A549 (cell line): ENCODE results near the gene FRS3. TPM values are rescaled to one million over a fixed set of nuclear protein-coding genes. Genes with fewer than 3 reads are reported as not detected.
A peak's percentile ranks its signal among the peaks of the same experiment; 100 is the strongest.

Source experiments
- ATAC-seq, 2 experiments: fragments of 200-7000 bp in 1 of 2; fragments of >200 bp in 1 of 2; cut with Nextera tagmentation in 1 of 2; cut with Tn5 transposase in 1 of 2; 3 replicates each; pipeline versions ENCODE4 v1.8.0 to v1.9.1; 2018 to 2020; ENCODE audit warnings: mild to moderate bottlenecking in 1 of 2, moderate library complexity in 1 of 2
- CTCF ChIA-PET: fragments of 300-600 bp; sonication (Branson Sonifier 250); formaldehyde crosslinking; extraction: SDS; loops from one replicate; lab custom pipeline; 2021; ENCODE audit warnings: antibody characterized with exemption, inconsistent platforms; lab: Yijun Ruan, JAX
- POLR2A ChIA-PET: fragments of 350-600 bp; formaldehyde crosslinking; extraction: SDS; loops from one replicate; lab custom pipeline; 2021; ENCODE audit warnings: antibody characterized with exemption, inconsistent platforms; lab: Yijun Ruan, JAX
- DNase-seq, 2 experiments: peaks; one replicate each; pipeline versions ENCODE4 v3.0.0 to v3.0.0-alpha.2; 2011 to 2016; ENCODE audit warnings: low read depth in 1 of 2, low spot score in 1 of 2
- FAIRE-seq: peaks from 2 replicates; lab custom pipeline; 2011; peaks lifted over from hg19 to GRCh38; lab: Jason Lieb, UNC
- H3K27ac ChIP-seq, 2 experiments: fragments of >200 bp; sonication (Bioruptor Twin); formaldehyde crosslinking; 3 replicates each; pipeline ENCODE4 v1.5.1; 2016 to 2017
- H3K4me1 ChIP-seq: fragments of >200 bp; sonication (Bioruptor Twin); formaldehyde crosslinking; 3 replicates; pipeline ENCODE4 v1.6.1; 2016
- H3K4me2 ChIP-seq: fragments of >200 bp; sonication (Bioruptor Twin); formaldehyde crosslinking; 3 replicates; pipeline ENCODE4 v1.6.1; 2016
- H3K4me3 ChIP-seq: fragments of >200 bp; sonication (Bioruptor Twin); formaldehyde crosslinking; 3 replicates; pipeline ENCODE4 v1.5.1; 2016
- H3K9me3 ChIP-seq: fragments of >200 bp; sonication (Bioruptor Twin); formaldehyde crosslinking; 3 replicates; pipeline ENCODE4 v1.6.1; 2016
- BHLHE40 ChIP-seq: IDR thresholded peaks from 2 replicates; pipeline ENCODE4 v1.6.1; 2012; ENCODE audit warnings: low read depth, low read length, inconsistent platforms
- CBX2 ChIP-seq: fragments of 200-600 bp; sonication (generic); IDR thresholded peaks from 2 replicates; pipeline ENCODE4 v1.6.1; 2016; ENCODE audit warnings: low read depth, mild to moderate bottlenecking, borderline replicate concordance
- CHD2 ChIP-seq: fragments of 150-350 bp; IDR thresholded peaks from 2 replicates; pipeline ENCODE4 v1.6.1; 2014; ENCODE audit warnings: low read length; ENCODE audit not compliant: partially characterized antibody
- EHMT2 ChIP-seq: fragments of 200-600 bp; sonication (generic); IDR thresholded peaks from 2 replicates; pipeline ENCODE4 v1.6.1; 2016; ENCODE audit warnings: antibody characterized with exemption, low read depth, mild to moderate bottlenecking, moderate library complexity
- HDAC2 ChIP-seq: fragments of 200-600 bp; sonication (generic); IDR thresholded peaks from 2 replicates; pipeline ENCODE4 v1.6.1; 2016
- HEYL ChIP-seq: fragments of 250-450 bp; sonication (Bioruptor Pico); IDR thresholded peaks from 2 replicates; pipeline ENCODE4 v1.8.0; 2021; ENCODE audit warnings: mild to moderate bottlenecking, moderate library complexity
- JUNB ChIP-seq: fragments of >200 bp; sonication (Bioruptor Twin); formaldehyde crosslinking; IDR thresholded peaks from 2 replicates; pipeline ENCODE4 v1.6.1; 2016
- KDM1A ChIP-seq: fragments of 200-600 bp; sonication (generic); IDR thresholded peaks from 2 replicates; pipeline ENCODE4 v1.6.1; 2016; ENCODE audit warnings: low read depth, mild to moderate bottlenecking
- MAFK ChIP-seq: fragments of 450-650 bp; IDR thresholded peaks from 2 replicates; pipeline ENCODE4 v1.6.1; 2014; ENCODE audit not compliant: partially characterized antibody
- NPAS2 ChIP-seq: fragments of 250-450 bp; sonication (Bioruptor Pico); IDR thresholded peaks from 2 replicates; pipeline ENCODE4 v1.8.0; 2022; ENCODE audit warnings: mild to moderate bottlenecking, moderate library complexity, borderline replicate concordance
- RFX5 ChIP-seq: fragments of 450-650 bp; IDR thresholded peaks from 2 replicates; pipeline ENCODE4 v1.7.1; 2014; ENCODE audit warnings: antibody characterized with exemption, mild to moderate bottlenecking, moderate library complexity
- RNF2 ChIP-seq: fragments of 200-600 bp; sonication (generic); IDR thresholded peaks from 2 replicates; pipeline ENCODE4 v1.6.1; 2016; ENCODE audit warnings: low read depth, mild to moderate bottlenecking, antibody characterized with exemption, moderate library complexity, borderline replicate concordance
- TP53 ChIP-seq: fragments of 250-450 bp; sonication (Bioruptor Pico); IDR thresholded peaks from 2 replicates; pipeline ENCODE4 v1.5.0; 2021; ENCODE audit warnings: mild to moderate bottlenecking, moderate library complexity
- ZC3H11A ChIP-seq: fragments of 450-650 bp; IDR thresholded peaks from 2 replicates; pipeline ENCODE4 v1.6.1; 2014; ENCODE audit warnings: antibody characterized with exemption, mild to moderate bottlenecking
- ZNF302 ChIP-seq: fragments of 250-450 bp; sonication (Bioruptor Pico); IDR thresholded peaks from 2 replicates; pipeline ENCODE4 v1.9.0; 2021; ENCODE audit warnings: inconsistent platforms, mild to moderate bottlenecking, moderate library complexity
- WGBS: methylation state at CpG from one replicate; pipeline ENCODE4 v1.1.6; 2017; ENCODE audit errors: missing lambda C conversion rate; 5-methylcytosine and 5-hydroxymethylcytosine counted together
- polyA plus RNA-seq, 4 experiments: library from polyadenylated mRNA; depleted of rRNA in 3 of 4; stranded (reverse); fragments of >200 nt; fragmentation: RNase III in 1 of 4; extraction: RNeasy Plus Mini Kit Qiagen cat#74134 plus additional on column Dnase treatment in 1 of 4; gene quantifications; 2 replicates in 3 of 4; 3 replicates in 1 of 4; pipeline ENCODE4 v1.2.3, GENCODE V29; 2011 to 2017
- TF ChIP-seq, protein P1 (sequence below): fragments of >200 bp; sonication (Bioruptor Twin); formaldehyde crosslinking; IDR thresholded peaks from 3 replicates; pipeline ENCODE4 v1.5.1; 2016
- TF ChIP-seq, protein P2 (sequence below): fragments of >200 bp; sonication (Bioruptor Twin); formaldehyde crosslinking; IDR thresholded peaks from 3 replicates; pipeline ENCODE4 v1.6.1; 2016
- TF ChIP-seq, protein P3 (sequence below): fragments of 150-350 bp; IDR thresholded peaks from 2 replicates; pipeline ENCODE4 v1.6.1; 2014; ENCODE audit warnings: low read depth, mild to moderate bottlenecking, low read length
- TF ChIP-seq, protein P4 (sequence below): fragments of 250-450 bp; sonication (Bioruptor Pico); IDR thresholded peaks from 2 replicates; pipeline ENCODE4 v1.5.0; 2020; ENCODE audit warnings: low read depth, mild to moderate bottlenecking, moderate library complexity
- TF ChIP-seq, protein P5 (sequence below): fragments of 200-600 bp; sonication (generic); IDR thresholded peaks from 2 replicates; pipeline ENCODE4 v1.6.1; 2016; ENCODE audit warnings: antibody characterized with exemption, mild to moderate bottlenecking, moderate library complexity
- TF ChIP-seq, protein P6 (sequence below): IDR thresholded peaks from 2 replicates; pipeline ENCODE4 v1.6.1; 2012; ENCODE audit warnings: low read depth, borderline replicate concordance

Gene FRS3
- polyA plus RNA-seq, 2 of the 4 experiments (the other 2 are of a cell fraction): 1.9 to 2.0 TPM

DNA sequence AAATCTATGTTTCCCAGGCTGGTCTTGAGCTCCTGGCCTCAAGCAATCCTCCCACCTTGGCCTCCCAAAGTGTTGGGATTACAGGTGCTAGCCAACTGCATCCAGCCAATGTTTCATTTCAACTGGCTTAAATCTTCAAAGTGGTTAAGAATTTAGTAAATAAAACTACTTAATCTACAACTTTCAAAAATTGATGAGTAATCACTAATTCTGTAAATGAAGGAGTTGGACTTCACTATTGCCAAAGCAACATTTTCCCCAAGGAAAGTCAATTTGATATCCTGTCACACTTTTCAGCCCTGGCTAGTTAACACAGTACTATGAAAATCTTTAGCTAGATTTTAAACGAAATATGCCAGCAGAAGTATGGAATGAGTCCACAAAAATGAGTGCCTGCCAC lies 11.6 kb upstream of the FRS3 start:
- Histone ChIP-seq H3K9me3 (no peaks in the 10 kb centered on the region), H3K4me3 (no peak overlapping the region), H3K4me1 (peaks cover 9% of the 10 kb centered on the region), H3K27ac (no peak overlapping the region), H3K4me2 (no peak overlapping the region)
- TF ChIP-seq, protein P1, sequence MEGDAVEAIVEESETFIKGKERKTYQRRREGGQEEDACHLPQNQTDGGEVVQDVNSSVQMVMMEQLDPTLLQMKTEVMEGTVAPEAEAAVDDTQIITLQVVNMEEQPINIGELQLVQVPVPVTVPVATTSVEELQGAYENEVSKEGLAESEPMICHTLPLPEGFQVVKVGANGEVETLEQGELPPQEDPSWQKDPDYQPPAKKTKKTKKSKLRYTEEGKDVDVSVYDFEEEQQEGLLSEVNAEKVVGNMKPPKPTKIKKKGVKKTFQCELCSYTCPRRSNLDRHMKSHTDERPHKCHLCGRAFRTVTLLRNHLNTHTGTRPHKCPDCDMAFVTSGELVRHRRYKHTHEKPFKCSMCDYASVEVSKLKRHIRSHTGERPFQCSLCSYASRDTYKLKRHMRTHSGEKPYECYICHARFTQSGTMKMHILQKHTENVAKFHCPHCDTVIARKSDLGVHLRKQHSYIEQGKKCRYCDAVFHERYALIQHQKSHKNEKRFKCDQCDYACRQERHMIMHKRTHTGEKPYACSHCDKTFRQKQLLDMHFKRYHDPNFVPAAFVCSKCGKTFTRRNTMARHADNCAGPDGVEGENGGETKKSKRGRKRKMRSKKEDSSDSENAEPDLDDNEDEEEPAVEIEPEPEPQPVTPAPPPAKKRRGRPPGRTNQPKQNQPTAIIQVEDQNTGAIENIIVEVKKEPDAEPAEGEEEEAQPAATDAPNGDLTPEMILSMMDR: no peak
- peak; percentile 91 for TF ChIP-seq MAFK
- ATAC-seq (no peak), DNase-seq (no peak), FAIRE-seq (no peak)
- WGBS: 50% methylated on average over 1 of the region's 1 CpG
- POLR2A ChIA-PET: interaction anchor here (1.7 kb wide), 1 partner anchor 10 kb away, joined by 3 read pairs; no protein-coding TSS in a partner anchor
- CTCF ChIA-PET: interaction anchor here (0.6 to 2.0 kb wide), 4 partner anchors 9 to 264 kb away, joined by 3 to 18 read pairs (median 4); no protein-coding TSS in a partner anchor

DNA sequence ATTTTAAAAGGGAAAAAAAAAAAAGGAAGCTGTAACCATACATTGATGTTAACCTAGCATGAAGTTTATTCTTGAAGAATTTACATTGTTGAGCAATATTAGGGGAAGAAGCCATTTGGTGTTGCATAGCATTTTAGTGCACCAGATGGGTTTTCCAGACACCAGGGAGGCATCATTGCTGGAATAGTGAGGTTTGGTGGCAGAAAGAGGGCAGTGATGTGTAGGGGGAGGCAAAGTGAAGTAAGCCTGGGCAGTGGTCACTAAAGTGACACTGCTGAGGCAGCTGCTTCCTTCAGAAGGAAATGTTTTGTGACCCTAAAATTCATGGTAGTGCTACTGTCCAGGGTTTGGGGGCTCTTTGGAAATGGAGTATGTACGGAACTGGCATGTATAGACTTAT lies 10.3 kb upstream of the FRS3 start:
- WGBS: 100% methylated on average over 1 of the region's 1 CpG

DNA sequence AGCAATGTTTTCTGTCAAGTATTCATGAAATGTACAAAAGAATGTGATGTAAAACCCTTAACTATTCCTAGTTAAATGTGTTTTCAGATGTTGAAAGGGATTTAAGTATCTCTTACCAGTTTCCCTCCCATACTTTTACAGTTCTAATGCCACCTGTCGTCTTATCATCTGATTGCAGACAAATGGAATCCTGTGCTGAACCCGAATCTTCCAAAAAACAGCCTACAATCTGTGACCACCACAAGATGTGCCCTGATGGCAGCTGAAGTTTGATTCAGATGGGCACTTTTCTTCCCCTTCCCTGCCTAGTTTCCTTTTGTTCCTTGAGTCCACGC lies 9.7 kb upstream of the FRS3 start:
- no peaks in the 10 kb centered on the region for H3K9me3 ChIP-seq
- DNase-seq (no peak), ATAC-seq (no peak), FAIRE-seq (no peak)
- ChIA-PET CTCF (interaction anchor here (4.2 to 8.9 kb wide), 3 partner anchors 11 to 255 kb away, joined by 22 to 111 read pairs (median 33); partner anchors contain the start of genes BYSL and MED20), POLR2A (interaction anchor here (0.6 kb wide), 1 partner anchor 146 kb away, joined by 8 read pairs; no protein-coding TSS in a partner anchor)
- WGBS: 79% methylated on average over 3 of the region's 3 CpGs
- H3K4me1 ChIP-seq: peaks cover 14% of the 10 kb centered on the region
- H3K4me3 ChIP-seq: no peak overlapping the region
- H3K27ac ChIP-seq: no peak overlapping the region
- TF ChIP-seq HDAC2: no peak
- no peak for TF ChIP-seq ZNF302 (CRISPR knock-in tag)
- TF ChIP-seq, protein P2, sequence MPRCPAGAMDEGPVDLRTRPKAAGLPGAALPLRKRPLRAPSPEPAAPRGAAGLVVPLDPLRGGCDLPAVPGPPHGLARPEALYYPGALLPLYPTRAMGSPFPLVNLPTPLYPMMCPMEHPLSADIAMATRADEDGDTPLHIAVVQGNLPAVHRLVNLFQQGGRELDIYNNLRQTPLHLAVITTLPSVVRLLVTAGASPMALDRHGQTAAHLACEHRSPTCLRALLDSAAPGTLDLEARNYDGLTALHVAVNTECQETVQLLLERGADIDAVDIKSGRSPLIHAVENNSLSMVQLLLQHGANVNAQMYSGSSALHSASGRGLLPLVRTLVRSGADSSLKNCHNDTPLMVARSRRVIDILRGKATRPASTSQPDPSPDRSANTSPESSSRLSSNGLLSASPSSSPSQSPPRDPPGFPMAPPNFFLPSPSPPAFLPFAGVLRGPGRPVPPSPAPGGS: no peak
- TF ChIP-seq CHD2: no peak
- no peak for TF ChIP-seq NPAS2 (CRISPR knock-in tag)
- TF ChIP-seq CBX2: no peak
- no peak for TF ChIP-seq ZC3H11A
- TF ChIP-seq TP53 (CRISPR knock-in tag): no peak
- TF ChIP-seq, protein P3, sequence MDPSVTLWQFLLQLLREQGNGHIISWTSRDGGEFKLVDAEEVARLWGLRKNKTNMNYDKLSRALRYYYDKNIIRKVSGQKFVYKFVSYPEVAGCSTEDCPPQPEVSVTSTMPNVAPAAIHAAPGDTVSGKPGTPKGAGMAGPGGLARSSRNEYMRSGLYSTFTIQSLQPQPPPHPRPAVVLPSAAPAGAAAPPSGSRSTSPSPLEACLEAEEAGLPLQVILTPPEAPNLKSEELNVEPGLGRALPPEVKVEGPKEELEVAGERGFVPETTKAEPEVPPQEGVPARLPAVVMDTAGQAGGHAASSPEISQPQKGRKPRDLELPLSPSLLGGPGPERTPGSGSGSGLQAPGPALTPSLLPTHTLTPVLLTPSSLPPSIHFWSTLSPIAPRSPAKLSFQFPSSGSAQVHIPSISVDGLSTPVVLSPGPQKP: no peak
- TF ChIP-seq JUNB: no peak
- no peak for TF ChIP-seq HEYL (CRISPR knock-in tag)
- TF ChIP-seq RNF2: no peak
- TF ChIP-seq, protein P4, sequence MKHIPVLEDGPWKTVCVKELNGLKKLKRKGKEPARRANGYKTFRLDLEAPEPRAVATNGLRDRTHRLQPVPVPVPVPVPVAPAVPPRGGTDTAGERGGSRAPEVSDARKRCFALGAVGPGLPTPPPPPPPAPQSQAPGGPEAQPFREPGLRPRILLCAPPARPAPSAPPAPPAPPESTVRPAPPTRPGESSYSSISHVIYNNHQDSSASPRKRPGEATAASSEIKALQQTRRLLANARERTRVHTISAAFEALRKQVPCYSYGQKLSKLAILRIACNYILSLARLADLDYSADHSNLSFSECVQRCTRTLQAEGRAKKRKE (CRISPR knock-in tag): no peak
- no peak for TF ChIP-seq RFX5
- TF ChIP-seq, protein P5, sequence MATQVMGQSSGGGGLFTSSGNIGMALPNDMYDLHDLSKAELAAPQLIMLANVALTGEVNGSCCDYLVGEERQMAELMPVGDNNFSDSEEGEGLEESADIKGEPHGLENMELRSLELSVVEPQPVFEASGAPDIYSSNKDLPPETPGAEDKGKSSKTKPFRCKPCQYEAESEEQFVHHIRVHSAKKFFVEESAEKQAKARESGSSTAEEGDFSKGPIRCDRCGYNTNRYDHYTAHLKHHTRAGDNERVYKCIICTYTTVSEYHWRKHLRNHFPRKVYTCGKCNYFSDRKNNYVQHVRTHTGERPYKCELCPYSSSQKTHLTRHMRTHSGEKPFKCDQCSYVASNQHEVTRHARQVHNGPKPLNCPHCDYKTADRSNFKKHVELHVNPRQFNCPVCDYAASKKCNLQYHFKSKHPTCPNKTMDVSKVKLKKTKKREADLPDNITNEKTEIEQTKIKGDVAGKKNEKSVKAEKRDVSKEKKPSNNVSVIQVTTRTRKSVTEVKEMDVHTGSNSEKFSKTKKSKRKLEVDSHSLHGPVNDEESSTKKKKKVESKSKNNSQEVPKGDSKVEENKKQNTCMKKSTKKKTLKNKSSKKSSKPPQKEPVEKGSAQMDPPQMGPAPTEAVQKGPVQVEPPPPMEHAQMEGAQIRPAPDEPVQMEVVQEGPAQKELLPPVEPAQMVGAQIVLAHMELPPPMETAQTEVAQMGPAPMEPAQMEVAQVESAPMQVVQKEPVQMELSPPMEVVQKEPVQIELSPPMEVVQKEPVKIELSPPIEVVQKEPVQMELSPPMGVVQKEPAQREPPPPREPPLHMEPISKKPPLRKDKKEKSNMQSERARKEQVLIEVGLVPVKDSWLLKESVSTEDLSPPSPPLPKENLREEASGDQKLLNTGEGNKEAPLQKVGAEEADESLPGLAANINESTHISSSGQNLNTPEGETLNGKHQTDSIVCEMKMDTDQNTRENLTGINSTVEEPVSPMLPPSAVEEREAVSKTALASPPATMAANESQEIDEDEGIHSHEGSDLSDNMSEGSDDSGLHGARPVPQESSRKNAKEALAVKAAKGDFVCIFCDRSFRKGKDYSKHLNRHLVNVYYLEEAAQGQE: no peak
- TF ChIP-seq, protein P6, sequence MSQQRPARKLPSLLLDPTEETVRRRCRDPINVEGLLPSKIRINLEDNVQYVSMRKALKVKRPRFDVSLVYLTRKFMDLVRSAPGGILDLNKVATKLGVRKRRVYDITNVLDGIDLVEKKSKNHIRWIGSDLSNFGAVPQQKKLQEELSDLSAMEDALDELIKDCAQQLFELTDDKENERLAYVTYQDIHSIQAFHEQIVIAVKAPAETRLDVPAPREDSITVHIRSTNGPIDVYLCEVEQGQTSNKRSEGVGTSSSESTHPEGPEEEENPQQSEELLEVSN: no peak
- peak overlapping the region; percentile 67; the same call in 2 of the 3 replicates for H3K4me2 ChIP-seq

More for the DNA sequence above, 10.3 kb upstream of the FRS3 start:
- POLR2A ChIA-PET: interaction anchor here (0.6 kb wide), 1 partner anchor 146 kb away, joined by 8 read pairs; no protein-coding TSS in a partner anchor
- no peak overlapping the region for H3K4me3 ChIP-seq
- H3K27ac ChIP-seq: no peak overlapping the region
- no peaks in the 10 kb centered on the region for H3K9me3 ChIP-seq
- H3K4me1 ChIP-seq: peaks cover 14% of the 10 kb centered on the region
- no peak for TF ChIP-seq KDM1A
- no peak for TF ChIP-seq MAFK
- TF ChIP-seq EHMT2: no peak
- no peak for TF ChIP-seq BHLHE40
- no peak for DNase-seq
- CTCF ChIA-PET: interaction anchor here (4.9 kb wide), 1 partner anchor 10 kb away, joined by 33 read pairs; no protein-coding TSS in a partner anchor
- ATAC-seq: no peak
- no peak overlapping the region for H3K4me2 ChIP-seq
- FAIRE-seq: no peak
